ENCODE data around the gene THADA.

DNA sequence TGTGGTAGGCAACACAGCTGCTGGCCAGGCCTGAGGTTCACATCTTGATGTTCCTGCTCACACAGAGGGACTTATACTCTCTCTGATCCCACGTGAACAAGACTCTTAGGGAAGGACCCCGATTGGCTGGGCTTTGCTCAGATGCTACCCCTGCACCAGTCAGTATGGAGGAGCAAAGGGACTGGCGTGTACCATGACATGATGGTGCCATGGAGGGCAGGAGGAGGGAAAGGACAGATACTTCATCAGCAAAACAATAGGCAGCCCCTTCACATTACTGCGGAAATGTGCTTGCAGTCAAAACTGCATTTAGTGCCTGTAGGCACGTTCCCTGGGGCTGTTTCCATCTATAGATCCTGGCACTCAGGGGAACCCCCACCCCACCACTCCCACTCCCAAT is 412.1 kb downstream of the THADA start:
- TF ChIP-seq, protein P1, sequence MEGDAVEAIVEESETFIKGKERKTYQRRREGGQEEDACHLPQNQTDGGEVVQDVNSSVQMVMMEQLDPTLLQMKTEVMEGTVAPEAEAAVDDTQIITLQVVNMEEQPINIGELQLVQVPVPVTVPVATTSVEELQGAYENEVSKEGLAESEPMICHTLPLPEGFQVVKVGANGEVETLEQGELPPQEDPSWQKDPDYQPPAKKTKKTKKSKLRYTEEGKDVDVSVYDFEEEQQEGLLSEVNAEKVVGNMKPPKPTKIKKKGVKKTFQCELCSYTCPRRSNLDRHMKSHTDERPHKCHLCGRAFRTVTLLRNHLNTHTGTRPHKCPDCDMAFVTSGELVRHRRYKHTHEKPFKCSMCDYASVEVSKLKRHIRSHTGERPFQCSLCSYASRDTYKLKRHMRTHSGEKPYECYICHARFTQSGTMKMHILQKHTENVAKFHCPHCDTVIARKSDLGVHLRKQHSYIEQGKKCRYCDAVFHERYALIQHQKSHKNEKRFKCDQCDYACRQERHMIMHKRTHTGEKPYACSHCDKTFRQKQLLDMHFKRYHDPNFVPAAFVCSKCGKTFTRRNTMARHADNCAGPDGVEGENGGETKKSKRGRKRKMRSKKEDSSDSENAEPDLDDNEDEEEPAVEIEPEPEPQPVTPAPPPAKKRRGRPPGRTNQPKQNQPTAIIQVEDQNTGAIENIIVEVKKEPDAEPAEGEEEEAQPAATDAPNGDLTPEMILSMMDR (IDR thresholded peaks at IDR 0.05), result no peak
- TF ChIP-seq POLR2AphosphoS5 (IDR thresholded peaks at IDR 0.05), result no peak
